SK-N-SH treated with all-trans-retinoic acid at 6 μM for 48 hours (cell line): ENCODE results near the gene HSPA12A.

ENCODE experiments used
- ATAC-seq: fragments of 200-7000 bp; cut with Tn5 transposase; 3 replicates; pipeline ENCODE4 v1.9.1; 2020; ENCODE audit warnings: mild to moderate bottlenecking, moderate library complexity
- ARNTL ChIP-seq: fragments of 450-650 bp; formaldehyde crosslinking; IDR thresholded peaks from 2 replicates; pipeline ENCODE4 v1.5.0; 2020; ENCODE audit warnings: low read depth, mild to moderate bottlenecking, moderate library complexity, borderline replicate concordance
- BACH2 ChIP-seq: fragments of 250-450 bp; sonication (Bioruptor Pico); IDR thresholded peaks from 2 replicates; pipeline ENCODE4 v1.9.0; 2021; ENCODE audit warnings: mild to moderate bottlenecking, borderline replicate concordance
- CSDC2 ChIP-seq: fragments of 250-450 bp; sonication (Bioruptor Pico); IDR thresholded peaks from 2 replicates; pipeline ENCODE4 v1.5.0; 2020; ENCODE audit warnings: mild to moderate bottlenecking, moderate library complexity
- ESRRG ChIP-seq: fragments of 250-450 bp; sonication (Bioruptor Pico); IDR thresholded peaks from 2 replicates; pipeline ENCODE4 v1.6.1; 2021; ENCODE audit warnings: mild to moderate bottlenecking
- GLIS3 ChIP-seq: fragments of 250-450 bp; sonication (Bioruptor Pico); IDR thresholded peaks from 2 replicates; pipeline ENCODE4 v1.5.0; 2020; ENCODE audit warnings: mild to moderate bottlenecking, moderate library complexity
- ISL1 ChIP-seq: fragments of 250-450 bp; sonication (Bioruptor Pico); IDR thresholded peaks from 2 replicates; pipeline ENCODE4 v2.1.2; 2022; ENCODE audit warnings: mild to moderate bottlenecking, moderate library complexity
- OSR1 ChIP-seq: fragments of 250-450 bp; sonication (Bioruptor Pico); IDR thresholded peaks from 2 replicates; pipeline ENCODE4 v1.8.0; 2022; ENCODE audit warnings: moderate library complexity, mild to moderate bottlenecking, inconsistent platforms
- RARB ChIP-seq: fragments of 250-450 bp; sonication (Bioruptor Pico); IDR thresholded peaks from 2 replicates; pipeline ENCODE4 v1.8.0; 2021; ENCODE audit warnings: mild to moderate bottlenecking, moderate library complexity
- SNAI2 ChIP-seq: fragments of 250-450 bp; sonication (Bioruptor Pico); IDR thresholded peaks from 2 replicates; pipeline ENCODE4 v1.5.0; 2020; ENCODE audit warnings: mild to moderate bottlenecking, moderate library complexity
- TCF4 ChIP-seq: fragments of 250-450 bp; sonication (Bioruptor Pico); IDR thresholded peaks from 2 replicates; pipeline ENCODE4 v1.8.0; 2021; ENCODE audit warnings: mild to moderate bottlenecking, moderate library complexity, borderline replicate concordance
- TOX ChIP-seq: fragments of 250-450 bp; sonication (Bioruptor Pico); IDR thresholded peaks from 2 replicates; pipeline ENCODE4 v1.8.0; 2021; ENCODE audit warnings: mild to moderate bottlenecking, moderate library complexity, borderline replicate concordance
- ZC3H10 ChIP-seq: fragments of 250-450 bp; sonication (Bioruptor Pico); IDR thresholded peaks from 2 replicates; pipeline ENCODE4 v1.5.1; 2021; ENCODE audit warnings: mild to moderate bottlenecking, moderate library complexity
- ZFP30 ChIP-seq: fragments of 450-650 bp; formaldehyde crosslinking; IDR thresholded peaks from 2 replicates; pipeline ENCODE4 v1.5.0; 2022; ENCODE audit warnings: mild to moderate bottlenecking, moderate library complexity
- ZNF565 ChIP-seq: fragments of 450-650 bp; formaldehyde crosslinking; conservative IDR thresholded peaks from 2 replicates; pipeline ENCODE4 v1.5.0; 2020; ENCODE audit warnings: low read depth, mild to moderate bottlenecking, moderate library complexity
- ZNF70 ChIP-seq: fragments of 450-650 bp; formaldehyde crosslinking; IDR thresholded peaks from 2 replicates; pipeline ENCODE4 v1.5.0; 2020; ENCODE audit warnings: mild to moderate bottlenecking, moderate library complexity
- TF ChIP-seq, protein P1 (sequence below): fragments of 250-450 bp; sonication (Bioruptor Pico); IDR thresholded peaks from 2 replicates; pipeline ENCODE4 v1.5.1; 2020; ENCODE audit warnings: low read depth, mild to moderate bottlenecking, moderate library complexity
- TF ChIP-seq, protein P2 (sequence below): fragments of 250-450 bp; sonication (Bioruptor Pico); IDR thresholded peaks from 2 replicates; pipeline ENCODE4 v1.5.1; 2021; ENCODE audit warnings: mild to moderate bottlenecking, moderate library complexity
- TF ChIP-seq, protein P3 (sequence below): fragments of 250-450 bp; sonication (Bioruptor Pico); IDR thresholded peaks from 2 replicates; pipeline ENCODE4 v1.5.0; 2020; ENCODE audit warnings: mild to moderate bottlenecking, moderate library complexity

Gene HSPA12A

DNA sequence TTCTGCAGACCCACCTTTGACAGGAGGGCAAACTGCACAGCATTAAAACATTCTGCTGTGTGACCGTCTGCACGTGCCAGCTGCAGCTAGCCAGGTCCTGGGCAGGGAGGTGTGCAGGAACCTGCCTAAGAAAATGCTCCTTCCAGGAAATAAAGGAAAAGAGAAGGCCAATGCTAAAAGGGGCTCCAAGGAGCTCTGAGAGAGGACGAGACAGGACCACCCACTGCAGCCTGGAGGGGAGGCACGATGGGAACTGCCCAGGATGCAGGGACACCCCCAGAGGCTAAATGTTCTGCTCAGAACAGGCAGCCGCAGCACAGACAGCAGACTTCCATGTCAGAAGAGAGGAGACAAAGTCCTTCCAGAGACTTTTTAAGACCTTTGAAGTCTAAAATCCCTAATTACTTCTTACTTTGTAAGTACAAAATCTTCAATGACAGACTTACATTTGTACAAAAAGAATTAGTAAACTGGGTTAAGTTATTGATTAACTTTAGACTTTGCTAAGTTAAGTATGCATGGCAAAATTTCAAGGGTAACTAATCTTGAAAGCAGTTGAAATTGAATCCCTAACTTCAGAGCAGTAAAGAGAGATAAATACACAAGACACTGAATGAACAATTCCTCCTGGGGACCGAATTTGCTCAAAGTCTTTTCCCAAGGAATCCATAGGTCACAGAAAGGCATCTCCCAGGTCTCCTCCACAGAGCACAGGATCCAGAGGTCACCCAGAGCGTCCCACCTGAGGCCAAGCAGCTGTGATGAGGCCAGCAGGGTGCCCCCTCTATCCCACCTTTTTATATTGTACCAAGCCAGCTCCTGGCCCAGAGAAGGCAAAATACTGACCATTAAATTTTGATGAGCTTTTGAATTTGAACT is 21.5 kb downstream of the HSPA12A start:
- no peak for TF ChIP-seq SNAI2 (CRISPR knock-in tag)
- TF ChIP-seq ZNF565 (CRISPR knock-in tag): no peak
- TF ChIP-seq, protein P1, sequence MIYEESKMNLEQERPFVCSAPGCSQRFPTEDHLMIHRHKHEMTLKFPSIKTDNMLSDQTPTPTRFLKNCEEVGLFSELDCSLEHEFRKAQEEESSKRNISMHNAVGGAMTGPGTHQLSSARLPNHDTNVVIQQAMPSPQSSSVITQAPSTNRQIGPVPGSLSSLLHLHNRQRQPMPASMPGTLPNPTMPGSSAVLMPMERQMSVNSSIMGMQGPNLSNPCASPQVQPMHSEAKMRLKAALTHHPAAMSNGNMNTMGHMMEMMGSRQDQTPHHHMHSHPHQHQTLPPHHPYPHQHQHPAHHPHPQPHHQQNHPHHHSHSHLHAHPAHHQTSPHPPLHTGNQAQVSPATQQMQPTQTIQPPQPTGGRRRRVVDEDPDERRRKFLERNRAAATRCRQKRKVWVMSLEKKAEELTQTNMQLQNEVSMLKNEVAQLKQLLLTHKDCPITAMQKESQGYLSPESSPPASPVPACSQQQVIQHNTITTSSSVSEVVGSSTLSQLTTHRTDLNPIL: no peak
- TF ChIP-seq OSR1 (CRISPR knock-in tag): no peak
- TF ChIP-seq RARB (CRISPR knock-in tag): no peak
- TF ChIP-seq, all 23 proteins: peak for 0
- ATAC-seq: no peak

DNA sequence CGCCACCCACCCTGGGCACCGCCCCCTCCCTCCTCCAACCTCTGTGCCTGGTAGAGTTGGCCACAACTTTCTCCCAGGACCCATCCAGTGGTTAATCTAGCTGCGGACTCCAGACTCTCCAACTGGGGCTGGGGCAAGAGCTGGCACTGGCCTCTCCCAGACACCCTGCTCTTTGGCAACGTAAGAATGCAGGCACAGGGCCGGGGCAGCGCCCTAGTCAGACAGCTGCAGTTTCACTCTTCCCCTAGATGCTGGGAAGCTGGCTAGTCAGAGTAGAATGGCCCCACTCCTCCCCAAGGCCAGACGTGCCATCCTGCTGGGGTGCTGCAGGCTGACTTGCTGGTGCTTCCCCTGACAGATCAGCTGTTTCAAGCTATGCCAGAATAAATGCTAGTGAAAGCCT is 22.1 kb downstream of the HSPA12A start:
- TF ChIP-seq, protein P2, sequence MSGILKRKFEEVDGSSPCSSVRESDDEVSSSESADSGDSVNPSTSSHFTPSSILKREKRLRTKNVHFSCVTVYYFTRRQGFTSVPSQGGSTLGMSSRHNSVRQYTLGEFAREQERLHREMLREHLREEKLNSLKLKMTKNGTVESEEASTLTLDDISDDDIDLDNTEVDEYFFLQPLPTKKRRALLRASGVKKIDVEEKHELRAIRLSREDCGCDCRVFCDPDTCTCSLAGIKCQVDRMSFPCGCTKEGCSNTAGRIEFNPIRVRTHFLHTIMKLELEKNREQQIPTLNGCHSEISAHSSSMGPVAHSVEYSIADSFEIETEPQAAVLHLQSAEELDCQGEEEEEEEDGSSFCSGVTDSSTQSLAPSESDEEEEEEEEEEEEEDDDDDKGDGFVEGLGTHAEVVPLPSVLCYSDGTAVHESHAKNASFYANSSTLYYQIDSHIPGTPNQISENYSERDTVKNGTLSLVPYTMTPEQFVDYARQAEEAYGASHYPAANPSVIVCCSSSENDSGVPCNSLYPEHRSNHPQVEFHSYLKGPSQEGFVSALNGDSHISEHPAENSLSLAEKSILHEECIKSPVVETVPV: no peak
- TF ChIP-seq TCF4 (CRISPR knock-in tag) (no peak), BACH2 (no peak), ZC3H10 (CRISPR knock-in tag) (no peak), ARNTL (CRISPR knock-in tag) (no peak), SNAI2 (CRISPR knock-in tag) (no peak), OSR1 (CRISPR knock-in tag) (no peak), TOX (CRISPR knock-in tag) (no peak), CSDC2 (CRISPR knock-in tag) (no peak), ISL1 (no peak), ZNF70 (no peak), ZNF565 (CRISPR knock-in tag) (no peak), GLIS3 (CRISPR knock-in tag) (no peak)
- TF ChIP-seq, protein P3, sequence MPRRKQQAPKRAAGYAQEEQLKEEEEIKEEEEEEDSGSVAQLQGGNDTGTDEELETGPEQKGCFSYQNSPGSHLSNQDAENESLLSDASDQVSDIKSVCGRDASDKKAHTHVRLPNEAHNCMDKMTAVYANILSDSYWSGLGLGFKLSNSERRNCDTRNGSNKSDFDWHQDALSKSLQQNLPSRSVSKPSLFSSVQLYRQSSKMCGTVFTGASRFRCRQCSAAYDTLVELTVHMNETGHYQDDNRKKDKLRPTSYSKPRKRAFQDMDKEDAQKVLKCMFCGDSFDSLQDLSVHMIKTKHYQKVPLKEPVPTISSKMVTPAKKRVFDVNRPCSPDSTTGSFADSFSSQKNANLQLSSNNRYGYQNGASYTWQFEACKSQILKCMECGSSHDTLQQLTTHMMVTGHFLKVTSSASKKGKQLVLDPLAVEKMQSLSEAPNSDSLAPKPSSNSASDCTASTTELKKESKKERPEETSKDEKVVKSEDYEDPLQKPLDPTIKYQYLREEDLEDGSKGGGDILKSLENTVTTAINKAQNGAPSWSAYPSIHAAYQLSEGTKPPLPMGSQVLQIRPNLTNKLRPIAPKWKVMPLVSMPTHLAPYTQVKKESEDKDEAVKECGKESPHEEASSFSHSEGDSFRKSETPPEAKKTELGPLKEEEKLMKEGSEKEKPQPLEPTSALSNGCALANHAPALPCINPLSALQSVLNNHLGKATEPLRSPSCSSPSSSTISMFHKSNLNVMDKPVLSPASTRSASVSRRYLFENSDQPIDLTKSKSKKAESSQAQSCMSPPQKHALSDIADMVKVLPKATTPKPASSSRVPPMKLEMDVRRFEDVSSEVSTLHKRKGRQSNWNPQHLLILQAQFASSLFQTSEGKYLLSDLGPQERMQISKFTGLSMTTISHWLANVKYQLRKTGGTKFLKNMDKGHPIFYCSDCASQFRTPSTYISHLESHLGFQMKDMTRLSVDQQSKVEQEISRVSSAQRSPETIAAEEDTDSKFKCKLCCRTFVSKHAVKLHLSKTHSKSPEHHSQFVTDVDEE: no peak
- peak; percentile 28; the same call in 2 of the 3 replicates for ATAC-seq

DNA sequence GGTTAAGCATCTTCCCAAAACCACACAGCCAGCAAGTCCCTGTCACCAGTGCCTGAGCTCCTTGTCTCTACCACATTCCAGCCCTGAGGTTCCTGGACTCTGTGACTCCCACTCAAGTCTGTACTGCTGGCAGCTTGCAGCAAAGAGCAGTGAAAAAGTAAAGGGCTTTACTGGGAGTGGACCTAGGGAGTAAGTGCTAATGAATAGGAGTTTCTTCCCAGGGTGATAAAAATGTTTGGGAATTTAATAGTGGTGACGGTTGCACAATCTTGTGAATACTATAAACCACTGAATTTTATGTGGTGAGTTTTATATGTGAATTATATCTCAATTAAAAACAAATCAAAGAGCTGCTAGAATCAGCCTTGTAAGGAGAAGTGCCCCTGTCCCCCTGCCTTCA is 22.6 kb downstream of the HSPA12A start:
- ATAC-seq: no peak
- no peak for TF ChIP-seq OSR1 (CRISPR knock-in tag)
- no peak for TF ChIP-seq ZFP30 (CRISPR knock-in tag)
- no peak for TF ChIP-seq ESRRG

DNA sequence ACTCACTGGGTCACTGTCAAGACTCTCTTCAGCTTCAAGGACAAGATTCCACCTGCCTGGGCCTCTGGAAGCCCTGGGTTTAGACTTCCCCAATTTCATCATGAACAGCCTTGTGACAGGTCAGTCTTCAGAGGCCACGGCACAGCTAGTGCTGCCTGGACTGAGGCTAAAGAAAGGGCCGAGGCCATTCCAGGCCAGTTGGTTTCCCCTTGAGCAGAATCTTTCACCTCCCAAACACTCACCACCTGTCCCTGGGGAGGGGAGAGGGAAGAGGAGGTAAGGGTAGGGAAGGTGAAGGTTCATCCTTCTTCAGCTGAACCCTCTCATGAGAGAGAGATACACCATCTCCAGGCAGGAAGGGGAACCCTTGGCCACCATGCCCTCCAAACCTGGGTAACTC is 24.3 kb downstream of the HSPA12A start:
- no peak for ATAC-seq

DNA sequence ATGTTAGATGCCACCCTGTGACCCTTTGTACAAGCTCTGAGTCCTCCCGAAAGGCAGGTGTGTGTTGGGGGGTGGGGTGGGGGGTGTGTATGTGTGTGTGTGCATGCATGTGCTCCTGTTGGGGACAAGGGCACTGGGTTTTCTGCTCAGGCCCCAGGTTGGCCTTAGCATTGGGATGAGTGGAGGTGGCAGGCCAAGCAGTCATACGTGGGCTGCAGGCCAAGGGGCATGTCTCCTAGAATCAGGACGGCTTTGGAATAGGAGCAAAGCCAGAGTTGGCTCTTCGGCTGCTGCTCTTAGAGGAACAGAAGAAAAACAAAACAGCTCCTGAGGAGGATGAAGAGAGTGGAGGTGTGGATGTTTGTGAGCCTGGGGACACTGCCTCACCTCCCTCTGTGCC is 26.0 kb downstream of the HSPA12A start:
- TF ChIP-seq ZNF565 (CRISPR knock-in tag) (no peak), SNAI2 (CRISPR knock-in tag) (no peak), ZFP30 (CRISPR knock-in tag) (no peak), TOX (CRISPR knock-in tag) (no peak), ZNF70 (no peak), CSDC2 (CRISPR knock-in tag) (no peak), ZC3H10 (CRISPR knock-in tag) (no peak), ISL1 (no peak), OSR1 (CRISPR knock-in tag) (no peak)
- TF ChIP-seq, protein P1: no peak
- ATAC-seq: no peak

More for the DNA sequence above, 24.3 kb downstream of the HSPA12A start:
- TF ChIP-seq, protein P2: no peak
- TF ChIP-seq ZNF565 (CRISPR knock-in tag): no peak
